OCI-LY7 (cell line): ENCODE data around the gene LPAR3. TPM values are rescaled to one million over a fixed set of nuclear protein-coding genes. Genes with fewer than 3 reads are reported as not detected.

Source experiments
- BruUV-seq: library from RNA; stranded (reverse); fragments of 400-500 nt; replicated peaks from 2 replicates; lab custom pipeline; 2021; lab: Mats Ljungman, UMichigan
- CTCF ChIA-PET: fragments of 300-600 bp; sonication (Branson Sonifier 250); formaldehyde crosslinking; loops from one replicate; lab custom pipeline; 2022; ENCODE audit warnings: antibody characterized with exemption; ENCODE audit not compliant: unreplicated experiment; lab: Charles Lee
- POLR2A ChIA-PET: fragments of 300-600 bp; sonication (Branson Sonifier 250); formaldehyde crosslinking; loops from one replicate; lab custom pipeline; 2022; ENCODE audit warnings: antibody characterized with exemption; lab: Charles Lee
- DNase-seq: peaks from one replicate; pipeline ENCODE4 v3.0.0-alpha.2; 2015; ENCODE audit warnings: low spot score
- H2AFZ ChIP-seq: fragments of 200-600 bp; sonication (generic), shearing (Covaris generic); 2 replicates; pipeline ENCODE4 v1.6.1; 2014; ENCODE audit warnings: mild to moderate bottlenecking, antibody characterized with exemption, low read length, moderate library complexity
- H3K27ac ChIP-seq: fragments of 200-600 bp; sonication (generic); 2 replicates; pipeline ENCODE4 v1.5.1; 2014; ENCODE audit warnings: mixed run types, low read depth, mild to moderate bottlenecking, moderate library complexity, low read length, inconsistent platforms; ENCODE audit not compliant: poor library complexity, severe bottlenecking
- H3K36me3 ChIP-seq: fragments of 200-600 bp; sonication (generic); 2 replicates; pipeline ENCODE4 v1.6.1; 2014; ENCODE audit warnings: mild to moderate bottlenecking, antibody characterized with exemption, low read length, moderate library complexity, mixed read lengths; ENCODE audit not compliant: insufficient read depth
- H3K4me1 ChIP-seq: fragments of 200-600 bp; sonication (generic); 2 replicates; pipeline ENCODE4 v1.5.1; 2014; ENCODE audit warnings: mild to moderate bottlenecking, low read length; ENCODE audit not compliant: insufficient read depth, poor library complexity, severe bottlenecking
- H3K4me2 ChIP-seq: fragments of 200-600 bp; sonication (generic); 2 replicates; pipeline ENCODE4 v1.6.1; 2014; ENCODE audit warnings: mild to moderate bottlenecking, low read length
- H3K4me3 ChIP-seq: fragments of 200-600 bp; sonication (generic); 2 replicates; pipeline ENCODE4 v1.5.1; 2014; ENCODE audit warnings: mild to moderate bottlenecking, low read depth, low read length; ENCODE audit not compliant: poor library complexity, severe bottlenecking
- H3K79me2 ChIP-seq: fragments of 200-600 bp; sonication (generic); 2 replicates; pipeline ENCODE4 v1.6.1; 2016; ENCODE audit warnings: low read depth, mild to moderate bottlenecking, low read length, moderate library complexity, mixed read lengths; ENCODE audit not compliant: insufficient read depth
- H3K9me2 ChIP-seq: fragments of 200-600 bp; sonication (generic); 2 replicates; pipeline ENCODE4 v1.6.1; 2016; ENCODE audit warnings: mild to moderate bottlenecking, low read length, mixed read lengths; ENCODE audit not compliant: insufficient read depth
- H3K9me3 ChIP-seq: fragments of 200-600 bp; sonication (generic); 2 replicates; pipeline ENCODE4 v1.6.1; 2014; ENCODE audit warnings: mild to moderate bottlenecking, mixed run types, low read length, mixed read lengths
- H4K20me1 ChIP-seq: fragments of 200-600 bp; sonication (generic); 2 replicates; pipeline ENCODE4 v1.6.1; 2014; ENCODE audit warnings: mild to moderate bottlenecking, antibody characterized with exemption, low read length, moderate library complexity, mixed read lengths; ENCODE audit not compliant: insufficient read depth
- EZH2phosphoT487 ChIP-seq: fragments of 200-600 bp; sonication (generic); IDR thresholded peaks from 2 replicates; pipeline ENCODE4 v1.6.1; 2018; ENCODE audit warnings: low read depth, borderline replicate concordance, mild to moderate bottlenecking, mixed run types, antibody characterized with exemption, low read length, moderate library complexity, mixed read lengths
- intact Hi-C: fragments of 100-400 bp; cut with micrococcal nuclease; formaldehyde crosslinking; loops from one replicate; pipeline ENCODE4 v1.10.0; 2022; ENCODE audit not compliant: unreplicated experiment
- total RNA-seq, 2 experiments: library from RNA; depleted of rRNA in 1 of 2; stranded (reverse); fragments of >200 nt in 1 of 2; shearing (Covaris generic) in 1 of 2; gene quantifications; 2 replicates each; pipeline ENCODE4 v1.2.3, GENCODE V29; 2014 to 2022
- TF ChIP-seq, protein P1 (sequence below): fragments of 200-600 bp; sonication (generic); conservative IDR thresholded peaks from 2 replicates; pipeline ENCODE4 v1.5.1; 2014; ENCODE audit warnings: mild to moderate bottlenecking, antibody characterized with exemption, low read length, moderate library complexity, mixed read lengths

Gene LPAR3
- total RNA-seq, 2 experiments from 2014 or later = not detected

DNA sequence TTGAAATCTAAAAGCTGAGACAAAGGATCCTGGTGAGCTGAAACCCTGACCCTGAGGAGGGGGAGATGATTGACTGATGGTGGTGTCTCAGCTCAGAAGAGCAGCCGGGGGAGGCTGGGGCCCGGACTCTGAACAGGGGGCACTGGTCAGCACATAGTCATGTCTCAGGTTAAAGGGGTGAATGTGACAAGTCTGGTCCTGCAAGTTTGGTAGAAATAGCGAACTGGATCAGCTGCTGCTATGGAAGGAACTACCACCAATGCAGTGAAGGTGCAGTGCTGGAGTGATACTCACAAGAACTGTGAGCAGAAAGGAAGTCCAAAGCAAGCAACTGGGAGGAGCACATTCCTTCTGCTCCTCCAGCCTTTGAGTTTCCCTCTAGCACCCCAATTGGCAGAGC, 104.0 kb downstream of the LPAR3 start:
- Histone ChIP-seq H3K27ac (no peak overlapping the region), H3K9me2 (no peaks in the 10 kb centered on the region), H3K9me3 (no peaks in the 10 kb centered on the region), H3K4me1 (no peaks in the 10 kb centered on the region), H2AFZ (no peak overlapping the region), H3K4me3 (no peak overlapping the region), H3K36me3 (no peaks in the 10 kb centered on the region), H3K4me2 (no peak overlapping the region), H4K20me1 (no peaks in the 10 kb centered on the region), H3K79me2 (no peaks in the 10 kb centered on the region)
- no peak for DNase-seq
- BruUV-seq = no TSS peak
- CTCF ChIA-PET = no interaction called here
- POLR2A ChIA-PET = interaction anchor here (1.3 kb wide), 1 partner anchor 13 kb away, joined by 5 read pairs; no protein-coding TSS in a partner anchor
- TF ChIP-seq EZH2phosphoT487 = no peak
- TF ChIP-seq, protein P1, sequence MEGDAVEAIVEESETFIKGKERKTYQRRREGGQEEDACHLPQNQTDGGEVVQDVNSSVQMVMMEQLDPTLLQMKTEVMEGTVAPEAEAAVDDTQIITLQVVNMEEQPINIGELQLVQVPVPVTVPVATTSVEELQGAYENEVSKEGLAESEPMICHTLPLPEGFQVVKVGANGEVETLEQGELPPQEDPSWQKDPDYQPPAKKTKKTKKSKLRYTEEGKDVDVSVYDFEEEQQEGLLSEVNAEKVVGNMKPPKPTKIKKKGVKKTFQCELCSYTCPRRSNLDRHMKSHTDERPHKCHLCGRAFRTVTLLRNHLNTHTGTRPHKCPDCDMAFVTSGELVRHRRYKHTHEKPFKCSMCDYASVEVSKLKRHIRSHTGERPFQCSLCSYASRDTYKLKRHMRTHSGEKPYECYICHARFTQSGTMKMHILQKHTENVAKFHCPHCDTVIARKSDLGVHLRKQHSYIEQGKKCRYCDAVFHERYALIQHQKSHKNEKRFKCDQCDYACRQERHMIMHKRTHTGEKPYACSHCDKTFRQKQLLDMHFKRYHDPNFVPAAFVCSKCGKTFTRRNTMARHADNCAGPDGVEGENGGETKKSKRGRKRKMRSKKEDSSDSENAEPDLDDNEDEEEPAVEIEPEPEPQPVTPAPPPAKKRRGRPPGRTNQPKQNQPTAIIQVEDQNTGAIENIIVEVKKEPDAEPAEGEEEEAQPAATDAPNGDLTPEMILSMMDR = no peak
- intact Hi-C loops = no loop called here

DNA sequence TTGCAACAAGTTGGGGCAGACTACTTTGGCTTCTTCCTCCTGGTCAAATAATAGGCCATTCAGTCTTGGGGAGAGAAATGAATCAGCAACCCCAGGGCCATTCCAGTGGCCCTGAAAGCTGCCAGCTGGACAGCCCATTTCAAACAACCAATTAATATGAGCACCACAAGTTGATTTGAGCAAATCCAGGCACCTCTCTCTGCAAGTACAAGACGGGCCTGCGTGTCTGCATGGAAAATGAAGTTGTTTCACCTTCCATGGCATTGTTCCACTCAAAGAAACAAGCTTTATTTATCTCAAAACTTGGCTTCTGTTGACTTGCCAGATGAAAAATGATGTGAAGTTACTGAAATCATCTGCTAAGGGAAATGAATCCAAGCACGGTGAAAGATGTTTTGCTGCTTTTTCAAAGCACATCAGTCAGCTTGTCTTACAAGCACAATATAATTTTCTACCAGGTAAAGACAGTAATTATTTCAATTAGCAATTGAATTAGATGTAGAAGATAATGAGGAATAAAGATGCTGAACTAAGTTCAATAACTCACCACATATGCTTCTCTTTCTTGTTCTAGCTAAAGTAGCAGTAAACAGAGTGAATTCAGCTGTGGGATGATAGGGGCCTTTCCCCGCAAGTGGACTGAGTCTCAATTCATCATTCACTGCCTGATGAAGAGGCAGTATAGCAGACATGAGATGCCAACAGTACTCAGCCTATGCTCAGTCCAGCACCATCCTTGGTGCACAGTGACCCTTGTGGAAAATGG, 107.6 kb downstream of the LPAR3 start:
- no peak overlapping the region for H3K27ac ChIP-seq
- no peaks in the 10 kb centered on the region for H3K9me3 ChIP-seq
- no peak overlapping the region for H3K4me2 ChIP-seq
- intact Hi-C loops = no loop called here
- no peaks in the 10 kb centered on the region for H3K4me1 ChIP-seq
- no peaks in the 10 kb centered on the region for H3K9me2 ChIP-seq
- CTCF ChIA-PET = no interaction called here
- BruUV-seq = no TSS peak
- TF ChIP-seq EZH2phosphoT487 = no peak
- TF ChIP-seq, protein P1 = no peak
- H4K20me1 ChIP-seq = no peaks in the 10 kb centered on the region
- H2AFZ ChIP-seq = no peak overlapping the region
- no peak for DNase-seq
- POLR2A ChIA-PET = interaction anchor here (0.6 kb wide), 3 partner anchors 63 to 853 kb away, joined by 3 to 5 read pairs (median 3); no protein-coding TSS in a partner anchor
- no peaks in the 10 kb centered on the region for H3K79me2 ChIP-seq
- H3K4me3 ChIP-seq = no peak overlapping the region
- H3K36me3 ChIP-seq = no peaks in the 10 kb centered on the region

DNA sequence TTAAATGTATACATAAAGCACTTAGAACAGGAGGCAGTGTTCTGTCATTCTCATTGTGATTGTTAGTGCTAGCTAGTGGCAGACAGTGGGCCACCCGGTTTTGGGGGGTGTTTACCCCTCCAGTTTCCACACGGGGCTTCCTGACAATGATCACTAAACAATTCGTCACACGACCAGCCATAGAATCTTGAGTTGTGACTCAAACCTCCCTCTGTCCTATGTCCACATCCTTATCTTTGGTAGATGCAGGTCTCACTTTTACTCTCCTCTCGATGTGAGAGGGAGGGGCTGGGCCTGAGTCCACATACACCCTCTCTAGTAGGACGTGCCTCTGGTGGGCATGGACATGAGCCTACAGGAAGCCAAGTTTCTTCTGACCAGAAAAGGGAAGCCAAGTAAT, 110.1 kb downstream of the LPAR3 start:
- H3K4me3 ChIP-seq = no peak overlapping the region
- no peaks in the 10 kb centered on the region for H3K9me2 ChIP-seq
- H3K4me2 ChIP-seq = no peak overlapping the region
- CTCF ChIA-PET = interaction anchor here (1.0 kb wide), 1 partner anchor 11 kb away, joined by 5 read pairs; no protein-coding TSS in a partner anchor
- intact Hi-C loops = no loop called here
- no peak for DNase-seq
- no peak overlapping the region for H3K27ac ChIP-seq
- no peaks in the 10 kb centered on the region for H3K79me2 ChIP-seq
- no peak overlapping the region for H2AFZ ChIP-seq
- no peaks in the 10 kb centered on the region for H3K4me1 ChIP-seq
- no peaks in the 10 kb centered on the region for H4K20me1 ChIP-seq
- no TSS peak for BruUV-seq
- H3K36me3 ChIP-seq = no peaks in the 10 kb centered on the region
- POLR2A ChIA-PET = no interaction called here
- H3K9me3 ChIP-seq = no peaks in the 10 kb centered on the region
- TF ChIP-seq, protein P1 = no peak
- no peak for TF ChIP-seq EZH2phosphoT487
